Gastroesophageal sphincter (tissue), 3 donors: Measurements from ENCODE around the gene VPS37C.

Source experiments
- CTCF ChIP-seq, 4 experiments: fragments of 200-600 bp in 2 of 4; fragments of 450-650 bp in 2 of 4; sonication (generic) in 1 of 4; IDR thresholded peaks; one replicate each; pipeline ENCODE4 v1.5.1; 2017 to 2019; ENCODE audit warnings: antibody characterized with exemption in 4 of 4, mild to moderate bottlenecking in 2 of 4, moderate library complexity in 2 of 4
- EP300 ChIP-seq: sonication (generic); formaldehyde crosslinking; IDR thresholded peaks from one replicate; pipeline ENCODE4 v1.6.1; 2017; ENCODE audit warnings: antibody characterized with exemption, mild to moderate bottlenecking
- POLR2A ChIP-seq, 2 donors: fragments of 450-650 bp; IDR thresholded peaks; one replicate each; pipeline ENCODE4 v1.6.1; 2017; ENCODE audit warnings: antibody characterized with exemption in 2 of 2, mild to moderate bottlenecking in 2 of 2, moderate library complexity in 1 of 2

DNA sequence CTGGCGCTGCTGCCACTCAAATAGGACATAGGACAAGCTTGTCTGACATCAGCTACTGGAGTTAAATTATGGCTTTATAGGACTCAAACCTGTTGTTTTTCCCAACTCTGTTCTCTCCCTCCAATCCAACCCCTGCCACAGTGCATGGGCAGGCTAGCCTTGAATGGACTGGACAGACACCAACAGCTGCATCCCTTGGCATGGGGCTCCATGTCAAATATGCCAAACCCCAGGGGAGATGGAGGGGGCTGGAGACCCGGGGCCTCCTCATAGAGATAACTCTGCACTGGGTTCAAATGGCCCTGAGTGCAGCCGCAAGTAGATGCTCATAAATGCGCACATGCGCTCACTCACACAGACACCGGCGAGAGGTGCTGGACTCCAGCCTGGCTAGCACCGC lies 30.0 kb downstream of the VPS37C start:
- TF ChIP-seq EP300 (no peak), CTCF (IDR thresholded peaks at IDR 0.05) (no peak), POLR2A (IDR thresholded peaks at IDR 0.05) (no peak)
